ENCODE data around the gene DMD.

DNA sequence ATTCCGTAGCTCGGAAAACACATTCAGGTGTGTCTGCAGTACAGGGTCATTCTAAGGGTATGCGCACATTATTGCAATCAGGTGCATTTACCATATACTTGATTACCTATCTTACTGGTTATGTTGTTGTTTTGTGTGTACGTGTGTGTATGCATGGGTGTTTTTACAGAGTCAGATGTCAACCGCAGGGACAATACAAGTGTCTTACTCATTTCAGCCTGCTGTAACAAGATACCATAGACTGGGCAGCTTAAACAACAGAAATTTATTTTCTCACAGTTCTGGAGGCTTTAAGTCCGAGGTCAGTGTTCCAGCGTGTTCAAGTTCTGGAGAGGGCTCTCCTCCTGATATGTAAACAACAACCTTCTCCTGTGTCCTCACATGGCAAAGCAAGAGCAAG lies 316.7 kb downstream of the DMD start:
- no peak for TF ChIP-seq FOSL1 (CRISPR knock-in tag; IDR thresholded peaks at IDR 0.05; ENCODE audit: borderline replicate concordance)
- TF ChIP-seq EZH2 (conservative IDR thresholded peaks at IDR 0.05; ENCODE audit: low read depth, low read length), result no peak
- no peak for TF ChIP-seq BHLHE40 (IDR thresholded peaks at IDR 0.05; ENCODE audit: low read length)
- no peak for TF ChIP-seq FOXA1 (IDR thresholded peaks at IDR 0.05)
- no peak for TF ChIP-seq FOXA1 (CRISPR knock-in tag; IDR thresholded peaks at IDR 0.05)
- no peak for TF ChIP-seq SMAD3 (CRISPR knock-in tag; IDR thresholded peaks at IDR 0.05)
- TF ChIP-seq CHD4 (IDR thresholded peaks at IDR 0.05; ENCODE audit: borderline replicate concordance, low read length), result no peak
- TF ChIP-seq, protein P1, sequence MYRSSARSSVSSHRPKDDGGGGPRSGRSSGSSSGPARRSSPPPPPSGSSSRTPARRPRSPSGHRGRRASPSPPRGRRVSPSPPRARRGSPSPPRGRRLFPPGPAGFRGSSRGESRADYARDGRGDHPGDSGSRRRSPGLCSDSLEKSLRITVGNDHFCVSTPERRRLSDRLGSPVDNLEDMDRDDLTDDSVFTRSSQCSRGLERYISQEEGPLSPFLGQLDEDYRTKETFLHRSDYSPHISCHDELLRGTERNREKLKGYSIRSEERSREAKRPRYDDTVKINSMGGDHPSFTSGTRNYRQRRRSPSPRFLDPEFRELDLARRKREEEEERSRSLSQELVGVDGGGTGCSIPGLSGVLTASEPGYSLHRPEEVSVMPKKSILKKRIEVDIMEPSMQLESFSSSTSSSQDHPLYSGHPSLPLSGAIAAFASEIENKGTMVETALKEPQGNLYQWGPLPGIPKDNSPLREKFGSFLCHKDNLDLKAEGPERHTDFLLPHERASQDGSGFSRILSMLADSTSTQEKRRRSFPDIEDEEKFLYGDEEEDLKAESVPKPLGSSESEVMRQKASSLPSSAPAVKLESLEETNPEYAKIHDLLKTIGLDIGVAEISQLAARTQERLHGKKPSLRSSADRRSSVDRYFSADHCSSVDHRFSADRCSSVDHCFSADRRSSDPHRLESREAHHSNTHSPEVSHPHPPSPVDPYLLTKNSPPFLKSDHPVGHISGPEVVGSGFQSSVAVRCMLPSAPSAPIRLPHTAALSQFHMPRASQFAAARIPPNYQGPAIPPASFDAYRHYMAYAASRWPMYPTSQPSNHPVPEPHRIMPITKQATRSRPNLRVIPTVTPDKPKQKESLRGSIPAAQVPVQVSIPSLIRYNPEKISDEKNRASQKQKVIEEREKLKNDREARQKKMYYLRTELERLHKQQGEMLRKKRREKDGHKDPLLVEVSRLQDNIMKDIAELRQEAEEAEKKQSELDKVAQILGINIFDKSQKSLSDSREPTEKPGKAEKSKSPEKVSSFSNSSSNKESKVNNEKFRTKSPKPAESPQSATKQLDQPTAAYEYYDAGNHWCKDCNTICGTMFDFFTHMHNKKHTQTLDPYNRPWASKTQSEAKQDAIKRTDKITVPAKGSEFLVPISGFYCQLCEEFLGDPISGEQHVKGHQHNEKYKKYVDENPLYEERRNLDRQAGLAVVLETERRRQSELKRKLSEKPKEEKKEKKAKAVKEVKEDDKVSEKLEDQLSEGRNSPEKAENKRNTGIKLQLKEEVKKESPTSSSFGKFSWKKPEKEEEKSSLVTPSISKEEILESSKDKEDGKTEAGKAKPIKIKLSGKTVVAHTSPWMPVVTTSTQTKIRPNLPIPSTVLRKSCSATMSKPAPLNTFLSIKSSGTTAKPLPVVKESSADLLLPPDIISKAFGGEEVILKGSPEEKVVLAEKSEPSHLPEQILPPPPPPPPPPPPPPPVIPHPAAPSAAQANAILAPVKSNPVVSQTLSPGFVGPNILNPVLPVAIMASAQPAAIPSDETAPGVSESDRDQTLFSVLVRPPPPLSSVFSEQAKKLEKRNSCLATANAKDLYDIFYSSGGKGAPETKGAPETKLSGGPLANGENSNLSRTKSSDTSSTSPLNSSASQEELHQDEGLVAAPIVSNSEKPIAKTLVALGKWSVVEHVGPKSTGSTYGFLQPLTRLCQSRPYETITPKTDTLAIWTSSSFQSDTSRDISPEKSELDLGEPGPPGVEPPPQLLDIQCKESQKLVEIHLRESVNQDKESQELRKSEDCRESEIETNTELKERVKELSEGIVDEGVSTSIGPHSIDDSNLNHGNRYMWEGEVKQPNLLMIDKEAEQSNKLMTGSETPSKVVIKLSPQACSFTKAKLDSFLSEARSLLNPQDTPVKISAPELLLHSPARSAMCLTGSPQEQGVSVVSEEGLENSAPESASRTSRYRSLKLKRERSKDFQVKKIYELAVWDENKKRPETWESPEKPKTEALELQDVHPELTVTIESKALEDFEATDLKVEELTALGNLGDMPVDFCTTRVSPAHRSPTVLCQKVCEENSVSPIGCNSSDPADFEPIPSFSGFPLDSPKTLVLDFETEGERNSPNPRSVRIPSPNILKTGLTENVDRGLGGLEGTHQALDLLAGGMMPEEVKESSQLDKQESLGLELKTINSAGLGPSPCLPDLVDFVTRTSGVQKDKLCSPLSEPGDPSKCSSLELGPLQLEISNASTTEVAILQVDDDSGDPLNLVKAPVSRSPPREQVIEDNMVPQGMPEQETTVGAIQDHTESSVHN (CRISPR knock-in tag; IDR thresholded peaks at IDR 0.05), result no peak
- TF ChIP-seq ZNF3 (CRISPR knock-in tag; IDR thresholded peaks at IDR 0.05), result no peak
- TF ChIP-seq ZNF75D (CRISPR knock-in tag; IDR thresholded peaks at IDR 0.05; ENCODE audit: borderline replicate concordance), result no peak

Measured in HepG2 (cell line).